UCSD-AML1 (cell line): ENCODE measurements around the gene CISD3.

ENCODE experiments used
- DNase-seq: peaks from one replicate; lab custom pipeline; 2025; ENCODE audit not compliant: unreplicated experiment; lab: John Stamatoyannopoulos, UW

Gene CISD3

GRCh38 chr17:38729886-38730525 lies at the start of gene CISD3:
Gene CISD3 (plus strand): TSS chr17:38730341. CDS start chr17:38730359, 18 bp downstream.
- DNase-seq: peak; percentile 90

DNA sequence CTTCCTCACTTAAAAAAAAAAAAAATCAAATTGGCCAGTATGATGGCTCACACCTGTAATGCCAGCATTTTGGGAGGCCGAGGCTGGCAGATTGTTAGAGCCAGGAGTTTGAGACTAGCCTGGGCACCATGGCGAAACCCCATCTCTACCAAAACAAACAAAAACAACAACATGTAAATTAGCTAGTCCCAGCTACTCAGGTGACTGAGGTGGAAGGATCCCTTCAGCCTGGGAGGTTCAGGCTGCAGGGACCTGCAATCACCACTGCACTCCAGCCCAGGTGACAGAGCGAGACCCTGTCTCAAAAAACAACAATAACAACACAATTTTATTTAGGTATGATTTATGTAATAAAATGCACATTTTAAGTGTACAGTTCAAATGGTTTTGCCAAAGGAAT lies 49.0 kb upstream of the CISD3 start:
- no peak for DNase-seq

GRCh38 chr17:38685491-38685890 lies 44.6 kb upstream of the CISD3 start:
- DNase-seq: peak; percentile 46

DNA sequence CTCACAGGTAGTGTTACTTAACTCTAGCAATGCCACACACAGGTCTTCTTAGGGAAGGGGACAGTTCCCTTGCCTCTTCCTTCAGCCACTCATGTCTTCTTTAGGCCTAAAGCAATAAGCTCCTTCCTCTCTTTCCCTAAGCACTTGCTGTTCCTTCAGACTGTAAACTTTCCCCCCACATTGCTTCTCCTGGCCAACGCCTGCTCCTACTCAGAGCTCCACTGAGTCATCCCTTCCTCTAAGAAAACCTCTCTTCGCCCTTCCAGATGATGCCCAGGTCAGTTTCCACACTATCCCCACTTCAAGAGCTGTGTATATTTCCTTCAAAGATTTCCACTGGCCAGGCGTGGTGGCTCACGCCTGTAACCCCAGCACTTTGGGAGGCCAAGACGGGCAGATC lies 42.9 kb upstream of the CISD3 start:
- no peak for DNase-seq

GRCh38 chr17:38690386-38690785 lies 39.8 kb upstream of the CISD3 start:
- DNase-seq: no peak

GRCh38 chr17:38691154-38691553 lies 39.0 kb upstream of the CISD3 start:
- DNase-seq: no peak

- DNase-seq: no peak
Measured at GRCh38 chr17:38693700-38694329, 36.3 kb upstream of the CISD3 start.

DNA sequence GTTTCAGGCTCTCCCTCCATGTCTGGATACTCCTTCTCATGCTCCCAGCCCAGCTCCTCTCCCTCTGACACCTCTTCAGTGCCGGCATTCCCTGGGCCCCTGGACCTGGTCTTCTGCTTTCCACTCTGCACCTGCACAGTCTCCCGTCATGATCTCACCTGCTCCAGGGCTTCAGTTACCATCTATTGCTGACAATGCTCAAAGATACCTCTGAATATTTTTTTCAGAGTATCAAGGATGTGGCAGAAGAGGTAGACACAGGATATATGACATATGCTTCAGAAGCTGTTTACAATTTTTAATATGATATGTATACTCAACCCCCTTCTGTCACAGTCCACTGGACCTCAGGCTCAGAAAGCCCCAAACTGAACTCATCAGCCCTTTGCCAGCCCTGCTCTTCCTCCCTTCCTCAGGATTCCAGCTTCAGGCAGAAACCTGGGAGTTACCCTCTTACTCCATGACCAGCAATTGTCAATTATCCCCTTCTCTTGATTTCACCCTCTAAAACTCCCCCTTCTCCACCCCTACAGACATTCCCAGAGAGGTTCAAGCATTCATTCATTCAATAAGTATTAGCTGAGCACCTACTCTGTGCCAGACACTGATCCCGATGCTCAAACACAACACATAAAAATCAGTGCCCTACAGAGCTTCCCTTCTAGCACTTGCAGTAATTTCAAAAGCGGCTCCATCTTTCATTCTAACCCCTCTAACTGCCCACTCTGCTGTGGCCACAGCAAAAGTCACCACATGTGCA lies 32.9 kb upstream of the CISD3 start:
- DNase-seq: no peak

GRCh38 chr17:38698760-38699159 lies 31.4 kb upstream of the CISD3 start:
- no peak for DNase-seq

DNA sequence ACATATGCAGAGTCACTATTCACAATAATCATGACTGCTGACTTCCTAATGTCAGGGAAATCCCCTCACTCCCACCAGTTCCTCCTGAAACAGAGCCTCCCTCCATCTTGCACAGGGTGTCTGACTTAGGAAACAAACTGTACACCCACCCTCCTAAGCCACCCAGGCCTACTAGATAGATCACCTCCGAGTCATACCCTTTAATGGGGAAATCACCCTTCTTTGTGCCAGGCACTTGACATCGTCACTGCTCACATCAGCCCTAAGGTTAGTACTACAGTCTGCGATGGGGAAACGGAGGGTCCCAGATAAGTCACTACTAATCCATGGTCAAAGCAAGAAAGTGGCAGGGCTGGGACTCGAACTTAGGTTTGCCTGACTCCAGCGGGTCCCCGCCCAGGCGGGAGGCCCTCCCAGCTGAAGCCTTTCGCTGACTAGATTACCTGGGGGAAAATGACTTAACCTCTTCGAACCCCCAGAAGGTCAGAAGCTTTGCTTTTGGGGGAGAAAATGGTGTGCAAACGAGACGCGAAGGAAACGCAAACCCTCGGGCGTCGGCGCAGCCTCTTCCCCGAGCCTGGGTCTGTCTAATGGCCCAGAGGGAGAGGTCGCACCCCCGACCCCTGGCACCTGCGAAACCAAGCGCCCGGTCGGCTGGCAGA lies 28.5 kb upstream of the CISD3 start:
- peak; percentile 75 for DNase-seq

DNA sequence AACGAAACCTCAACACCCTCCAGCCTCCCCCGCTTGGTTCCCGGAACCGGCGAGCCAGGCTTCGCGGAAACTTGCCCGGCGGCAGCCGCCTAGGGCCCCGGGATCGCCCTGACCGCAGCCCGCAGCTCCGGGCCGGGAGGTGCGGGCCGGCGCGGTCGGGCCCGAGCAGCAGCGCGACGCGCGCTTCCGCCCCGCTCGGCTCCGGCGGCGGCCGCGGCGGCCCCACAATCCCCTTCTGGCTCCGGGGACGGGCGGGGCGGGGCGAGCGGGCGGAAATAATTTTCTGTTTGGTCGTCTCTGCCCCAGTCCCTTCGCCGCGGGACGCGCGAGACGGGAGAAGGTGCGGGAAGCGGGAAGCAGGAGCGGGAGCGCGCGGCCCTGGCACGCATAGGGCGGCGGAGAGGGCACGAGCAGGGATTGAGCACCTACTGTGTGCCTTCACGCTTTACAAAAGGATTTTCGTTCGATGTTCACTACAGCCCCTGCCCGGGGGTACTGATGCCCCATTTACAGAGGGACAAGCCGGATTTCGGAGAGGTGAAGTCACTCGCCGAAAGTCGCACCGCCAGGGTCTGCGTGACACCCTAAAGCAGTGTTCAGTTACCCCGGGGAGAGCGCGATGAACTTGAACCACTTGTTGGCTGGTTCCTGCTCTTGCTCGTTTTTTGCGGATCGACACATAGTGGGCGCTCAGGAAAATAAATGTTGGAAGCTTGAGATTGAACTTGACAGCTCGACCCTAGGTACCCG lies 27.8 kb upstream of the CISD3 start:
- DNase-seq: peak; percentile 89

DNA sequence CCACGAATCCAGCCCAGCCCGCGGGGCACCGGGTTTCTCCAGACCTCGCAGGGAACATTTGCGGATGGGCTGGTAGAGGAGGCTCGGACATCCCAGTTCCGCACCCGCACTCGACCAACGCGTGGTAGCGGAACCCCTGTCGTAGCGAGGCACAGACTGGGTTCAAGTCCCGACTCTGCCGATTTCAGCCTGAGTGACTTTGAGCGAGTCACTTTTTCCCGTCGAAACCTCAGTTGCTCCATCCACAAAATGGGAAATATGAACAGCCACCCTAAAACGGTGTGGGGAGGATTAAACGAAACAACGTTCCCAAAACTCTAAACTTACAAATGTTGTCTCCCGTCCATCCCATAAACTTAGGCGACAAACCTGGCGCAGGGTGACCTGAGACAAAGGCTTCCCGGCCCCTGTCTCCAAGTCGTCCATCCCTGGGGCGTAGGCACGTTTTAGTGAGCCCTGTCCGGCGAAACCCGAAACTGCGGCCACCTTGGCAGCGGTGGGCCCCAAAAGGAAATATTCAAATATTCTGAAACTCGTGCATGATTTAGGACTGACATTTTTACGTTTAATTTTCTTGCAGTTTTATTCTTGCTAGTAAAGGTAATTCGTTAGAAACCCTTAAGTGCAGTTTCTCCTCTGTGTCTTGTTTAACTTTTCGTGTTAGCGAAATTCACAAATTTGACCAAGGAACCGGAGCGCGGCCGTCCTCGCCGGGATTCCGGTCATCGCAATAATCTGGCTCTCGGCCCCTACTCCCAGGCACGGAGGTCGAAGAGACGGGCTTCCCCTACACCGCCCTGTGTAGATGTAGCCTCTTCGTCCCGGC lies 27.0 kb upstream of the CISD3 start:
- DNase-seq: peak; percentile 58

- peak; percentile 79 for DNase-seq
Measured at GRCh38 chr17:38703742-38704605, 26.2 kb upstream of the CISD3 start.

DNA sequence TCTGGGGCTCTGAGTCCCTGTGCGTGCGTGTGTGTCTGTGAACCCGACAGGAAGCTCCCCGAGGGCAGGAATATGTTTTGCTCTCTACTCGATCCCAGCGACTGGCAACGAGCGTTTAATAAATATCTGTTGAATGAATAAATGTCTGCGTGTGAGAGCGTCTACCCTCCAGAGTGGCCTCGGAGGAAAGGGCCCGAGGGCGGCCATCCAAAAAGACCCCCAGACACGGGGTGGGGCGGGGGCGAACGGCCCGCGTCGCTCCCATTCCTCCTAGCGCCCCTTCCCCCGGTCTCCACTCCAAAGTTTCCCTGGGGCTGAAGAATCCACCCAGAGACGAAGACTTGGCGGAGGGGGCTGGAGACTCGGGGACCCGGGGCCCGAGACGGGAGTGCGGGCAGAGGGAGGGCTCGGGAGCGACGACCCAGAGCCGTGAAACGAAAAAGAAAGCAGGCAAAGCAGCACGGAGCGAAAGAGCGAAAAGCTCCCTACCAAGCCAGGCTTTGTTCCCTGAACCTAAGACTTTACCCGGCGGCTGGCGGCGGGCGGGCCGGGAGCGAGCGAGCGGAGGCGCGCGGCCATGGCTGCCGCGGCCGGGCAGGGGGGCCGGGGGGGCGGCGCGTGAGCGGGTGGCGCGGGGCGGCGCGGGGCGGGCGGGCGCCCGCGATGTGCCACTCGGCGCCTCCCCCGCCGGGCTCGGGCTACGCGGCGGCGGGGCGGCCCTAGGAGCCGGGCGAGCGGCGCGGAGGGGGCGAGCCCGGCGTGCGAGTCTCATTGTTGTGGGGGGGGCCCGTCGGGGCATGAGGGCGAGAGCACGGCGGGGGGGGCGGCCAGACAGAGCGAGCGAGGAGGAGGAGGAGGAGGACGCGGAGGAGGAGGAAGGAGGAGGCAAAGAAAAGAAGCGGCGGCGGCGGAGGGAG lies 25.3 kb upstream of the CISD3 start, which contains the start of gene MLLT6:
TSS of gene MLLT6 (plus strand) at position 668 of the 917 bp plus-strand sequence. CDS start 360 bp downstream, outside the sequence.
- peak; percentile 66 for DNase-seq

- no peak for DNase-seq
Measured at GRCh38 chr17:38705523-38705802, 24.7 kb upstream of the CISD3 start.

DNA sequence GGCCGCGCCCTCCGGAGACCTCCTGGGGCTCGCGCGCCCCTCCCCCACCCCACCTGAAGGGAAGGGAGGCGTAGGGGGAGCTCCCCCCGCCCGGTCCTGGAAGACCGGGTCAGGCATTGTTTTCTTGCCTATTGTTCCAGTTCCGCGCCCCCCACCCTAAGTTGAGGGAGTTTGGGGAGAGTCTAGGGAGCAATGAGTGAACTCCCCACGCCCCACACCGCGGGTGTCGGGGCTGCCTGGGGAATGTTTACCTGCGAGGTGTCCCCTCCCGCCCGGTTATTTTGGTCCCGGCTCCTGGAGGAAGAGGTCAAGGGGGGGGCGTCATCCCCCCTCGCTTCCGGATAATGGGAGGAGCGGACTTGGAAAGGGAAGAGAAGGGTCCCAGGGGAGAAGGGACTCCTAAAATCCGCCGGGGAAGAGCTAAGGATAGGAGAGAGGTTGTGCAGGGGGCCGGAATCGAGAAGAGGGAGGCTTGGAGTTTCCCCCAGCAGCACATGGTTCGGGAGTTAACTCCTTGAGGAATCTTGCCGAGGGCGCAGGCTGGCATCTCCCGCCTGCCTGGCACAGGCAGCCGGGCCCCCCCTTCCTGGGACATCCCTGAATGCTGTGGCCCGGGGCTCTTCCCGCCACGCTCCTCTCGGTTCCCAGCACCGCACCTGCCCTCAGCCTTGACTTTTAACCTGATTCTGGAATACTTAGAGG lies 24.2 kb upstream of the CISD3 start:
- DNase-seq: peak; percentile 24

DNA sequence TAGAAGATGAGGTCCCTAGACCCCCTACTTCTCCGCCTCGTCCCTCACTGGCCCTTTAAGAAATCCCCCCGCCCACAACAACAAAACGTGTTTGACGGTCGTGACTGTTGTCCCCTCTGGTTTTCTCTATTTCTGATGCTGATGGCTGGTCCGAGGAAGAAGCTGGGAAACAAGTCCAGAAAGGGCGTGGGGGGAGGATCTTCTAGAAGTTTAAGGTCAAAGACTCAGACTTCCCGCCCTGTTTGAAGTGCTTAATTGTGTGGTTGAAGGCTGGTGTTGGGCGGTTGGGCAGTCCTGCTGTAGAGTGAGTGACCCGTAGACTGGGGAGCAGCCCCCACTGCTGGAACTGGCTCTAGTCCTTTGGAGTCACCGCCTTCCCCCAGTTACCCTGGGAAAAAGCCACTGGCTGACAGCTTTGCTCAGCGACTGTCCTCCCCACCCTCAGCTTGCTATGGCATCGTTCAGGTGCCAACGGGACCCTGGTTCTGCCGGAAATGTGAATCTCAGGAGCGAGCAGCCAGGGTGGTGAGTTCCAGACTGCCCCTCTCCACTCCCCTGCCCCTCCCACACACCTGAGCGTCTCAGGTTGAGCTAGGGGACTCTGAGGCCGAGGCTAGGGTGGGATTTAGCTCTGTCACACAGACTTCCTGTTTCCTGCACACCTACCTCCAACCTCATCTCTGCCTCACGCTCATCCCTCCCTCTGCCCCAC lies 23.5 kb upstream of the CISD3 start:
- no peak for DNase-seq
